ENCODE data around the gene LCE7A.
A peak's percentile ranks its signal among the peaks of the same experiment; 100 is the strongest.

LCE7A gene

GRCh38 chr1:152859696-152860095 lies at the start of gene LCE7A:
Gene LCE7A (plus strand): TSS chr1:152859996. CDS start chr1:152860698, 702 bp downstream.
- no peak for DNase-seq

GRCh38 chr1:152811050-152811449 lies 48.7 kb upstream of the LCE7A start:
- no peak for DNase-seq

- no peak for DNase-seq
Measured at GRCh38 chr1:152811671-152812070, 48.1 kb upstream of the LCE7A start, which contains the start of gene LCE1B. Gene LCE1B (plus strand): TSS chr1:152811971. CDS start chr1:152812447, 476 bp downstream.

- DNase-seq = no peak
Measured at GRCh38 chr1:152817309-152817708, 42.5 kb upstream of the LCE7A start.

GRCh38 chr1:152823294-152823693 lies 36.5 kb upstream of the LCE7A start:
- peak; percentile 6 to 8 for DNase-seq

- DNase-seq = no peak
Measured at GRCh38 chr1:152824964-152825363, 34.8 kb upstream of the LCE7A start.

GRCh38 chr1:152827173-152827572 lies 32.6 kb upstream of the LCE7A start, which contains the start of gene LCE1A:
Gene LCE1A (plus strand): TSS chr1:152827473. CDS start chr1:152827473, 0 bp downstream.
- no peak for DNase-seq

- DNase-seq = no peak
Measured at GRCh38 chr1:152836870-152837269, 22.9 kb upstream of the LCE7A start.

- no peak for DNase-seq
Measured at GRCh38 chr1:152842556-152842955, 17.2 kb upstream of the LCE7A start, which contains the start of gene LCE6A. Gene LCE6A (plus strand): TSS chr1:152842856. CDS start chr1:152843521, 665 bp downstream.

- no peak for DNase-seq
Measured at GRCh38 chr1:152855661-152856060, 4.1 kb upstream of the LCE7A start.

- DNase-seq = no peak
Measured at GRCh38 chr1:152858062-152858461, 1.7 kb upstream of the LCE7A start.

GRCh38 chr1:152860129-152860528 lies 333 bp downstream of the LCE7A start:
- DNase-seq = no peak

- DNase-seq = no peak
Measured at GRCh38 chr1:152861374-152861773, 1.6 kb downstream of the LCE7A start.

- no peak for DNase-seq
Measured at GRCh38 chr1:152864443-152864842, 4.6 kb downstream of the LCE7A start.

GRCh38 chr1:152866321-152866720 lies 6.5 kb downstream of the LCE7A start:
- no peak for DNase-seq

- peak; percentile 5 to 35 for DNase-seq
Measured at GRCh38 chr1:152869808-152870419, 10.1 kb downstream of the LCE7A start.

- DNase-seq = no peak
Measured at GRCh38 chr1:152870831-152871730, 11.3 kb downstream of the LCE7A start.

- DNase-seq = no peak
Measured at GRCh38 chr1:152871731-152872126, 11.9 kb downstream of the LCE7A start.

- DNase-seq = no peak
Measured at GRCh38 chr1:152873495-152873894, 13.7 kb downstream of the LCE7A start.

GRCh38 chr1:152876827-152877226 lies 17.0 kb downstream of the LCE7A start:
- DNase-seq = no peak

GRCh38 chr1:152878042-152878441 lies 18.2 kb downstream of the LCE7A start, which contains the start of gene SMCP:
Gene SMCP (plus strand): TSS chr1:152878322. CDS start chr1:152884423, 6,101 bp downstream.
- DNase-seq = peak in 1 of 2 experiments; percentile 1

GRCh38 chr1:152879559-152880198 lies 19.9 kb downstream of the LCE7A start:
- no peak for DNase-seq

GRCh38 chr1:152880316-152880715 lies 20.5 kb downstream of the LCE7A start:
- no peak for DNase-seq

Data from AML-193 (cell line).